HG02973 (cell line): Measurements from ENCODE around the gene TNFAIP1.

Source experiments
- ATAC-seq: cut with Tn5 transposase; IDR thresholded peaks from one replicate; pipeline ENCODE4 v1.9.1; 2021; ENCODE audit warnings: moderate library complexity; ENCODE audit not compliant: unreplicated experiment

TNFAIP1 gene

GRCh38 chr17:28395426-28395825 lies 59.9 kb downstream of the TNFAIP1 start:
- no peak for ATAC-seq

- ATAC-seq, result no peak
Measured at GRCh38 chr17:28395968-28396367, 60.4 kb downstream of the TNFAIP1 start.
